Gastrocnemius medialis (tissue), 4 donors: ENCODE data around the gene ALDH1A3. TPM values are rescaled to one million over a fixed set of nuclear protein-coding genes. Genes with fewer than 3 reads are reported as not detected.

ENCODE experiments used
- ATAC-seq, 2 donors: fragments of 150-250 bp; one replicate each; pipeline ENCODE4 v1.9.1; 2016
- DNase-seq, 2 donors: peaks; one replicate each; pipeline ENCODE4 v3.0.0-alpha.2; 2019
- H3K27ac ChIP-seq, 4 donors: fragments of 200-600 bp; sonication (generic); 1 replicate in 1 of 4; 2 replicates in 3 of 4; pipeline ENCODE4 v1.5.1; 2016 to 2018; ENCODE audit warnings: mild to moderate bottlenecking in 2 of 4, moderate library complexity in 1 of 4
- H3K27me3 ChIP-seq, 3 donors: fragments of 200-600 bp; sonication (generic) in 2 of 3; 1 replicate in 1 of 3; 2 replicates in 2 of 3; pipeline versions ENCODE4 v1.5.1 to v1.6.0; 2016 to 2019; ENCODE audit warnings: mild to moderate bottlenecking in 1 of 3, moderate library complexity in 1 of 3
- H3K36me3 ChIP-seq, 2 donors: fragments of 200-600 bp; sonication (generic) in 1 of 2; one replicate each; pipeline ENCODE4 v1.5.1; 2017 to 2018
- H3K4me1 ChIP-seq, 2 donors: fragments of 200-600 bp; sonication (generic) in 1 of 2; one replicate each; pipeline ENCODE4 v1.5.1; 2016 to 2017; ENCODE audit warnings: mild to moderate bottlenecking in 2 of 2
- H3K4me3 ChIP-seq, 4 donors: fragments of 200-600 bp; sonication (generic) in 3 of 4; 1 replicate in 1 of 4; 2 replicates in 3 of 4; pipeline ENCODE4 v1.5.1; 2016 to 2019; ENCODE audit warnings: mild to moderate bottlenecking in 2 of 4
- H3K9me3 ChIP-seq, 3 donors: fragments of 200-600 bp; sonication (generic) in 2 of 3; 1 replicate in 1 of 3; 2 replicates in 2 of 3; pipeline ENCODE4 v1.5.1; 2016 to 2019
- POLR2A ChIP-seq, 2 donors: fragments of 450-650 bp; IDR thresholded peaks; one replicate each; pipeline ENCODE4 v1.6.1; 2017; ENCODE audit warnings: antibody characterized with exemption in 2 of 2, mild to moderate bottlenecking in 2 of 2, moderate library complexity in 2 of 2
- in situ Hi-C, 4 donors: fragments of 200-750 bp; cut with MboI; loops; one replicate each; pipeline versions ENCODE4 v1.15.0 to v1.8.0; 2017; ENCODE audit warnings: low sequenced_read_pairs in 4 of 4
- intact Hi-C: fragments of 100-400 bp; cut with DNase I; formaldehyde crosslinking; loops from one replicate; pipeline ENCODE4 v1.15.1; 2023; ENCODE audit warnings: low total_unique reads
- total RNA-seq, 4 donors: library from RNA; depleted of rRNA; stranded (reverse); fragments of >200 nt; gene quantifications; one replicate each; pipeline versions ENCODE4 v1.1.0 to v1.2.3, GENCODE V29; 2016
- TF ChIP-seq, protein P1 (sequence below), 5 experiments: fragments of 450-650 bp in 3 of 5; fragments of 200-600 bp in 2 of 5; sonication (generic) in 2 of 5; IDR thresholded peaks in 4 of 5; conservative IDR thresholded peaks in 1 of 5; 1 replicate in 4 of 5; 2 replicates in 1 of 5; pipeline ENCODE4 v1.5.1; 2016 to 2019; ENCODE audit warnings: antibody characterized with exemption in 5 of 5, mild to moderate bottlenecking in 3 of 5, moderate library complexity in 3 of 5

ALDH1A3 gene
- total RNA-seq, 4 donors from 2014 or later, result 5.8 to 33.9 (median 15.1) TPM

DNA sequence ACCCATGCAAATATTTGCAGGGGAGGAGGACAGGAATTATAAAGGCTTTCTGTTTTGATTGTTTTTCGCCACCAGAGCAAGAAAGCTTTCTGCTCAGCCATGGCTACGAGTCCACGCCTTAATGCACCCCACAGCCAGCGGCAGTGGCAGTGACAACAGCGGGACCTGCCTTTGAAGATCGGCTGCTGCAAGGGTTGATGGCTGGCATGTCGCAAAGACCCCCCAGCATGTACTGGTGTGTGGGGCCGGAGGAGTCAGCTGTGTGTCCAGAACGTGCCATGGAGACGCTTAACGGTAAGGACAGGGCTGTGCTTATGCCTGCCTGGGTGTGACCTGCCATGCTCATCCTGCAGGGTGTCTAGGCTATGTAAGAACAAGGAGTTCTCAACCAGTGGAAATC, 44.8 kb downstream of the ALDH1A3 start:
- no peaks in the 10 kb centered on the region for H3K9me3 ChIP-seq
- no peaks in the 10 kb centered on the region for H3K36me3 ChIP-seq
- H3K4me1 ChIP-seq, result no peaks in the 10 kb centered on the region
- no peak overlapping the region for H3K27ac ChIP-seq
- no peak for ATAC-seq
- in situ Hi-C loops, result loop anchor here in 3 of 4 donors (10.0 to 25.0 kb wide), 2 partner anchors 80 to 338 kb away; partner anchors contain the start of gene CHSY1 (in 2 of the 3)
- intact Hi-C loops, result no loop called here
- peaks cover 0 to 4% (median 0%) of the 10 kb centered on the region in 3 donors for H3K27me3 ChIP-seq
- TF ChIP-seq POLR2A (IDR thresholded peaks at IDR 0.05), result no peak
- TF ChIP-seq, protein P1, sequence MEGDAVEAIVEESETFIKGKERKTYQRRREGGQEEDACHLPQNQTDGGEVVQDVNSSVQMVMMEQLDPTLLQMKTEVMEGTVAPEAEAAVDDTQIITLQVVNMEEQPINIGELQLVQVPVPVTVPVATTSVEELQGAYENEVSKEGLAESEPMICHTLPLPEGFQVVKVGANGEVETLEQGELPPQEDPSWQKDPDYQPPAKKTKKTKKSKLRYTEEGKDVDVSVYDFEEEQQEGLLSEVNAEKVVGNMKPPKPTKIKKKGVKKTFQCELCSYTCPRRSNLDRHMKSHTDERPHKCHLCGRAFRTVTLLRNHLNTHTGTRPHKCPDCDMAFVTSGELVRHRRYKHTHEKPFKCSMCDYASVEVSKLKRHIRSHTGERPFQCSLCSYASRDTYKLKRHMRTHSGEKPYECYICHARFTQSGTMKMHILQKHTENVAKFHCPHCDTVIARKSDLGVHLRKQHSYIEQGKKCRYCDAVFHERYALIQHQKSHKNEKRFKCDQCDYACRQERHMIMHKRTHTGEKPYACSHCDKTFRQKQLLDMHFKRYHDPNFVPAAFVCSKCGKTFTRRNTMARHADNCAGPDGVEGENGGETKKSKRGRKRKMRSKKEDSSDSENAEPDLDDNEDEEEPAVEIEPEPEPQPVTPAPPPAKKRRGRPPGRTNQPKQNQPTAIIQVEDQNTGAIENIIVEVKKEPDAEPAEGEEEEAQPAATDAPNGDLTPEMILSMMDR (IDR thresholded peaks at IDR 0.05 in 4 of 5, conservative IDR thresholded peaks at IDR 0.05 in 1 of 5), result no peak
- H3K4me3 ChIP-seq, result no peak overlapping the region
- DNase-seq, result no peak

DNA sequence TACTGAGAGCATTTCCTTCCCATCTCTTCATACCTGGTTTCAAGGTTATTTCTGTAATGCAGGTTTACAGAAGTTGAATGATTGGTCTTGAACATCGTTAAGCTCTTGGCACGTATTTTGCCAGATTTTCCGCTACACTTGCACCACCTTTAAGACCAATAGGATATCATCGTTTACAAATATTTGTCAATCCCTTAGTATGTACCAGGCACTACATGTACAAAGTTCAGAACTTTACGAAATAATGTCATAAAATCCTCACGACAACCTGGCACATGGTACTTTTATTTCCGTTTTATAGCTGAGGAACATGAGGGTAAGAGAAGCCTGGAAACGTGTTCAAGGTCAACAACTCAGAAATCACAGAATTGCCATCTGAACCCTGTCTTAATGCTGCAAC, 45.8 kb downstream of the ALDH1A3 start:
- no peaks in the 10 kb centered on the region for H3K4me1 ChIP-seq
- H3K36me3 ChIP-seq, result no peaks in the 10 kb centered on the region
- DNase-seq, result no peak
- no peak for ATAC-seq
- no peaks in the 10 kb centered on the region for H3K27me3 ChIP-seq
- H3K4me3 ChIP-seq, result no peak overlapping the region
- no peaks in the 10 kb centered on the region for H3K9me3 ChIP-seq
- in situ Hi-C loops (loop anchor here in 1 of 4 donors (10.0 kb wide), 1 partner anchor 79 kb away; no protein-coding TSS in a partner anchor), intact Hi-C loops (no loop called here)
- TF ChIP-seq, protein P1 (IDR thresholded peaks at IDR 0.05 in 4 of 5, conservative IDR thresholded peaks at IDR 0.05 in 1 of 5), result no peak
- no peak for TF ChIP-seq POLR2A (IDR thresholded peaks at IDR 0.05)
- no peak overlapping the region for H3K27ac ChIP-seq

DNA sequence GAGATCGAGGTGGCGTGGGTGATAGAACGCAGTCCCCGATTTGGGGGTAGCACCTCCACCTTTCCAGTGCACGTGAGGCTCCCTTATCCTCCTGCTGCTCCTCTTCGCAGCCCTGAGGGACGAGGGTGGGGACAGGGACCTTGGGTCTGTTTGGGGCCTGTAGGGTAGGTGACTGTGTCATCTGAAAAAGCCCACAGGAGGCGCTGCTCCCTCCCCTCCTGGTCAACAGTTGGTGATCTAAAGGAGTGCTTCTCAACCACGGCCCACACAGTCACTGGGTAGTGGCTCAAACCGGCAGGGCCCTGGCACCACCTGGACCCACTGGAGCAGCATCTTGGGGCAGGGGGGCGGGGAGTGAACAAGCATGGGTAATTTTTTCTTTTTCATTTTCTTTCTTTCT, 46.6 kb downstream of the ALDH1A3 start:
- Histone ChIP-seq H3K36me3 (no peaks in the 10 kb centered on the region), H3K27me3 (no peaks in the 10 kb centered on the region), H3K9me3 (no peaks in the 10 kb centered on the region), H3K4me3 (no peak overlapping the region), H3K27ac (no peak overlapping the region), H3K4me1 (no peaks in the 10 kb centered on the region)
- in situ Hi-C loops, result loop anchor here in 1 of 4 donors (10.0 kb wide), 1 partner anchor 79 kb away; no protein-coding TSS in a partner anchor
- ATAC-seq, result no peak
- intact Hi-C loops, result no loop called here
- TF ChIP-seq, protein P1 (IDR thresholded peaks at IDR 0.05 in 4 of 5, conservative IDR thresholded peaks at IDR 0.05 in 1 of 5), result no peak
- no peak for TF ChIP-seq POLR2A (IDR thresholded peaks at IDR 0.05)
- DNase-seq, result no peak

DNA sequence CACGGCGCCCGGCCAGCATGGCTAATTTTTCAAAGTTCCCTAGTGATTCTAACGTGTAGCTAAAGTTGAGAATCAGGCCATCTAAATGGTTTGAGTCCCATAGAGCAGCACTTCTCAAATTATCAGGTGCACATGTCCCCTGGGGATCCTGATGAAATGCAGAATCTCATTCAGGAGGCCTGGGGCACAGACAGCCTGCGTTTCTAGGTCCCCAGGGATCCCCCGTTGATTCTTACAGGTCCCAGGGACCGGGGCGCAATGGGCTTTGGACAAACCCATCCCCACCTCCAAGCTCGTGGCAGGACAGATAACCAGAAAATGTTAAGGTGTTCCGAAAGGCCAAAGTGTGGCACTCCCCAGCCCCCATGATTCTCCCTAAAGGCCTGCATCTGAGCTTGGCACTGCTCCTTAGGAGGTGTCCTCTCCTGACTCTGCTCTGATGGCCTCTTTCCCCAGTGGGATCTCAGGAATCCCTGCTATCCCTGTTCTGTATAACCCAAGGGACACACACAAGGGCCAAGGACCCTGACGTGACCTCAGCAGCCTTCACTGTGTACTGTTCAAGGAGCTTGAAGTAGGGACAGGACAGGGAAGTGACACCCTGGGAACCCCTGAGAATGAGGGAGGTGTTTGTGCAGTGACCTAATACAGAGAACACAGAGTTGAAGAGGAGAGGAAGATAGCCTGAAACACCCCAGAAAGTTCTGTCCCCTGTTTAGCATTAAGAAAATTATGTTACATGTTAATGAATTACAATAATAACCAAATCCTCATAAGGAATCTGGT, 47.5 kb downstream of the ALDH1A3 start:
- Histone ChIP-seq H3K9me3 (no peaks in the 10 kb centered on the region), H3K27me3 (no peaks in the 10 kb centered on the region), H3K4me1 (no peaks in the 10 kb centered on the region), H3K27ac (no peak overlapping the region), H3K4me3 (no peak overlapping the region), H3K36me3 (no peaks in the 10 kb centered on the region)
- no peak for ATAC-seq
- DNase-seq, result no peak
- intact Hi-C loops (no loop called here), in situ Hi-C loops (loop anchor here in 1 of 4 donors (10.0 kb wide), 1 partner anchor 78 kb away; no protein-coding TSS in a partner anchor)
- TF ChIP-seq POLR2A (IDR thresholded peaks at IDR 0.05), result no peak
- TF ChIP-seq, protein P1 (IDR thresholded peaks at IDR 0.05 in 4 of 5, conservative IDR thresholded peaks at IDR 0.05 in 1 of 5), result no peak
